Measurements from ENCODE around the gene PRKAA1.

PRKAA1 gene

DNA sequence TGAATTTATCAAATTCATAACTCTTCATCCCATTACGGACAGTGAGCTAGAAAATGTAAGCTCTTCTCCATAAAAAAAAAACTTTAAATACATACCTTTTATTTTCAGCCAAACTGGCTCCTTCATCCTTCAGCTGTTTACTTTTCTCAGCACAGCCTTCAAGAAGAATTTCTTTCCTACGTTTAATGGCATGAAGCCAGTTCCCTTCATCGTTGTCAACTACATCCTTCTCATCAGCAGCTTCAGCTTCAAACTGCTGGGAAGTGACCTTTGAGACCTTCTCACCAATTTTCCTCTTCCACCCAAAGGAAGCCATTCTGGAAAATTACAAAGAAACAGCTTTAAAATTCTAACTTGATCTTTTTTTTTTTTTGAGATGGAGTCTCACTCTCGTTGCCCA lies 51.5 kb downstream of the PRKAA1 start:
- no peak overlapping the region for H3K4me3 ChIP-seq (ENCODE audit: low read depth in 1 of 2, low read length in 2 of 2)
- peaks cover 26% of the 10 kb centered on the region for H3K36me3 ChIP-seq (ENCODE audit: insufficient read depth, low read length)
- no peak for TF ChIP-seq EZH2 (IDR thresholded peaks at IDR 0.05; ENCODE audit: borderline replicate concordance, low read depth, low read length, severe bottlenecking)
- TF ChIP-seq, protein P1, sequence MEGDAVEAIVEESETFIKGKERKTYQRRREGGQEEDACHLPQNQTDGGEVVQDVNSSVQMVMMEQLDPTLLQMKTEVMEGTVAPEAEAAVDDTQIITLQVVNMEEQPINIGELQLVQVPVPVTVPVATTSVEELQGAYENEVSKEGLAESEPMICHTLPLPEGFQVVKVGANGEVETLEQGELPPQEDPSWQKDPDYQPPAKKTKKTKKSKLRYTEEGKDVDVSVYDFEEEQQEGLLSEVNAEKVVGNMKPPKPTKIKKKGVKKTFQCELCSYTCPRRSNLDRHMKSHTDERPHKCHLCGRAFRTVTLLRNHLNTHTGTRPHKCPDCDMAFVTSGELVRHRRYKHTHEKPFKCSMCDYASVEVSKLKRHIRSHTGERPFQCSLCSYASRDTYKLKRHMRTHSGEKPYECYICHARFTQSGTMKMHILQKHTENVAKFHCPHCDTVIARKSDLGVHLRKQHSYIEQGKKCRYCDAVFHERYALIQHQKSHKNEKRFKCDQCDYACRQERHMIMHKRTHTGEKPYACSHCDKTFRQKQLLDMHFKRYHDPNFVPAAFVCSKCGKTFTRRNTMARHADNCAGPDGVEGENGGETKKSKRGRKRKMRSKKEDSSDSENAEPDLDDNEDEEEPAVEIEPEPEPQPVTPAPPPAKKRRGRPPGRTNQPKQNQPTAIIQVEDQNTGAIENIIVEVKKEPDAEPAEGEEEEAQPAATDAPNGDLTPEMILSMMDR (IDR thresholded peaks at IDR 0.05; ENCODE audit: borderline replicate concordance, extremely low read depth, low read length, poor library complexity, severe bottlenecking) = no peak
- DNase-seq (no peak), ATAC-seq (ENCODE audit: insufficient read depth, low read depth) (no peak)
- H3K27me3 ChIP-seq (ENCODE audit: insufficient read depth, low read length, poor library complexity) = no peaks in the 10 kb centered on the region
- no peak overlapping the region for H3K27ac ChIP-seq (ENCODE audit: low read length)
- H3K79me2 ChIP-seq (ENCODE audit: insufficient read depth, low read length) = peaks cover 89% of the 10 kb centered on the region
- H3K9ac ChIP-seq (ENCODE audit: low read depth, low read length) = no peak overlapping the region
- peaks cover 3% of the 10 kb centered on the region; the same call in 1 of the 2 replicates for H4K20me1 ChIP-seq (ENCODE audit: insufficient read depth, low read length)
- 0 out of 2 replicates have a peak, but pooled peaks cover 3% of the 10 kb centered on the region for H3K4me1 ChIP-seq (ENCODE audit: insufficient read depth, low read length)
- no peak overlapping the region for H3K4me2 ChIP-seq (ENCODE audit: insufficient read depth, low read length)
- H3K9me3 ChIP-seq (ENCODE audit: insufficient read depth, low read length, severe bottlenecking) = no peaks in the 10 kb centered on the region
- no peak overlapping the region for H2AFZ ChIP-seq (ENCODE audit: low read depth, low read length)

DNA sequence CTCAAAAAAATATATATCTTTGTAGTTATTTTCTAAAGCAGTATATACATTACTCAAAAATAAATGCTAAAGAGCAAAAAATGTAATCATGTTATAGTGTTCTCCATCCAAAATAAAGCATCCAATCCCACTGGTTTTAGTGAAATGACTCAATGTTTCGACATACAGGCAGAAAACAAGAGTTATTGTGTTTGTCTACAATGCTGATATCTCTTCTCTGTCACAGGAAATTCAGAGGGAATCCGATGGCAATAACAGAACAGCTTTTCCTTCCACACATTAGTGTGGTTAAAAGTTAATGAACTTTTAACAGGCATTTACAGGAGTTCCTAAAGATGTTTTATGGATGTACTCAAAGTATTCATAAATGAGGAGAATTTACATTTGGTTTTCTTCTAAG lies 54.4 kb downstream of the PRKAA1 start:
- H3K9ac ChIP-seq (ENCODE audit: low read depth, low read length) = no peak overlapping the region
- ATAC-seq (ENCODE audit: insufficient read depth, low read depth) = no peak
- H3K9me3 ChIP-seq (ENCODE audit: insufficient read depth, low read length, severe bottlenecking) = no peaks in the 10 kb centered on the region
- no peak overlapping the region for H3K4me3 ChIP-seq (ENCODE audit: low read depth in 1 of 2, low read length in 2 of 2)
- H4K20me1 ChIP-seq (ENCODE audit: insufficient read depth, low read length) = no peaks in the 10 kb centered on the region
- no peak overlapping the region for H2AFZ ChIP-seq (ENCODE audit: low read depth, low read length)
- H3K79me2 ChIP-seq (ENCODE audit: insufficient read depth, low read length) = peaks cover 68% of the 10 kb centered on the region
- TF ChIP-seq EZH2 (IDR thresholded peaks at IDR 0.05; ENCODE audit: borderline replicate concordance, low read depth, low read length, severe bottlenecking) = no peak
- TF ChIP-seq, protein P1 (IDR thresholded peaks at IDR 0.05; ENCODE audit: borderline replicate concordance, extremely low read depth, low read length, poor library complexity, severe bottlenecking) = no peak
- no peak overlapping the region for H3K27ac ChIP-seq (ENCODE audit: low read length)
- DNase-seq = no peak
- H3K36me3 ChIP-seq (ENCODE audit: insufficient read depth, low read length) = peaks cover 52% of the 10 kb centered on the region
- H3K4me2 ChIP-seq (ENCODE audit: insufficient read depth, low read length) = no peak overlapping the region
- H3K4me1 ChIP-seq (ENCODE audit: insufficient read depth, low read length) = 0 out of 2 replicates have a peak, but pooled peaks cover 3% of the 10 kb centered on the region
- H3K27me3 ChIP-seq (ENCODE audit: insufficient read depth, low read length, poor library complexity) = no peaks in the 10 kb centered on the region

DNA sequence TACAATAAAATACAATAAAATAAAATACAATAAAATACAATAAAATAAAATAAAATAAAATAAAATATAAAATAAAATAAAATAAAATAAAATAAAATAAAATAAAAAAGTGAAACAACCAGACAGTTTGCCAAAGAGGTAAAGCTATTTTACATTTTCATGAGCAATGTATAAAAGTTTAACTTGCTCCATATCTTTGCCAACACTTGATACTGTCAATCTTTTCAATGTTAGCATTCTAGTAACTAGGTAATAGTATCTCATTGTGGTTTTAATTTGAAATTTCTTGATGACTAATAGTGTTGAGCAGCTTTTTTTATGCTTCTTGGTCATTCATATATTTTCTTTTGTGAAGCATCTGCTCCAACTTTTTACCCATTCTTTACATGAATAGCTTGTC lies 59.7 kb downstream of the PRKAA1 start:
- Histone ChIP-seq H3K4me3 (ENCODE audit: low read depth in 1 of 2, low read length in 2 of 2) (no peak overlapping the region), H3K36me3 (ENCODE audit: insufficient read depth, low read length) (peaks cover 42% of the 10 kb centered on the region), H3K9ac (ENCODE audit: low read depth, low read length) (no peak overlapping the region), H3K9me3 (ENCODE audit: insufficient read depth, low read length, severe bottlenecking) (no peaks in the 10 kb centered on the region), H3K79me2 (ENCODE audit: insufficient read depth, low read length) (peaks cover 46% of the 10 kb centered on the region), H3K27me3 (ENCODE audit: insufficient read depth, low read length, poor library complexity) (no peaks in the 10 kb centered on the region), H3K27ac (ENCODE audit: low read length) (no peak overlapping the region), H4K20me1 (ENCODE audit: insufficient read depth, low read length) (no peaks in the 10 kb centered on the region), H2AFZ (ENCODE audit: low read depth, low read length) (no peak overlapping the region), H3K4me1 (ENCODE audit: insufficient read depth, low read length) (peaks cover 22% of the 10 kb centered on the region), H3K4me2 (ENCODE audit: insufficient read depth, low read length) (no peak overlapping the region)
- ATAC-seq (ENCODE audit: insufficient read depth, low read depth) (no peak), DNase-seq (no peak)
- TF ChIP-seq EZH2 (IDR thresholded peaks at IDR 0.05; ENCODE audit: borderline replicate concordance, low read depth, low read length, severe bottlenecking) = no peak
- TF ChIP-seq, protein P1 (IDR thresholded peaks at IDR 0.05; ENCODE audit: borderline replicate concordance, extremely low read depth, low read length, poor library complexity, severe bottlenecking) = no peak
